Neuronal stem cell (in vitro differentiated cells): Measurements from ENCODE around the gene SLC12A4.

Source experiments
- DNase-seq: peaks from one replicate; pipeline ENCODE4 v3.0.0-alpha.2; 2013; ENCODE audit warnings: low spot score
- H2AFZ ChIP-seq: one replicate; pipeline ENCODE4 v1.6.1; 2013; ENCODE audit warnings: mild to moderate bottlenecking, low read length, inconsistent platforms
- H2AK5ac ChIP-seq: 2 replicates; pipeline ENCODE4 v1.6.1; 2013; ENCODE audit warnings: low read depth, mild to moderate bottlenecking, inconsistent platforms, low read length, moderate library complexity, mixed read lengths
- H2BK120ac ChIP-seq: 2 replicates; pipeline ENCODE4 v1.6.1; 2013; ENCODE audit warnings: low read depth, mild to moderate bottlenecking, inconsistent platforms, low read length, moderate library complexity, mixed read lengths
- H2BK12ac ChIP-seq: one replicate; pipeline ENCODE4 v1.6.1; 2013; ENCODE audit warnings: low read length, inconsistent platforms
- H2BK15ac ChIP-seq: 2 replicates; pipeline ENCODE4 v1.6.1; 2013; ENCODE audit warnings: mild to moderate bottlenecking, low read length, inconsistent platforms, mixed read lengths
- H2BK5ac ChIP-seq: one replicate; pipeline ENCODE4 v1.6.1; 2013; ENCODE audit warnings: inconsistent platforms, mild to moderate bottlenecking, low read length, moderate library complexity
- H3K14ac ChIP-seq: one replicate; pipeline ENCODE4 v1.6.1; 2013; ENCODE audit warnings: low read length, inconsistent platforms
- H3K18ac ChIP-seq: 2 replicates; pipeline ENCODE4 v1.6.1; 2013; ENCODE audit warnings: low read length, inconsistent platforms
- H3K23ac ChIP-seq: 2 replicates; pipeline ENCODE4 v1.6.1; 2013; ENCODE audit warnings: low read depth, mild to moderate bottlenecking, mixed read lengths, low read length, inconsistent platforms; ENCODE audit not compliant: poor library complexity
- H3K27ac ChIP-seq: replicated peaks from 3 replicates; pipeline ENCODE4 v1.5.1; 2013; ENCODE audit warnings: low read length, inconsistent platforms
- H3K27me3 ChIP-seq, 3 experiments: 2 replicates each; pipeline ENCODE4 v1.6.1; 2013; ENCODE audit warnings: low read length in 3 of 3, mild to moderate bottlenecking in 2 of 3, inconsistent platforms in 1 of 3, low read depth in 1 of 3, mixed read lengths in 1 of 3, moderate library complexity in 1 of 3; ENCODE audit not compliant: control insufficient read depth in 3 of 3, insufficient read depth in 3 of 3
- H3K36me3 ChIP-seq, 2 donors: replicated peaks in 1 of 2; 2 replicates each; pipeline ENCODE4 v1.6.1; 2013; ENCODE audit warnings: low read length in 2 of 2; ENCODE audit not compliant: control insufficient read depth in 2 of 2, insufficient read depth in 2 of 2
- H3K4ac ChIP-seq: 2 replicates; pipeline ENCODE4 v1.6.1; 2013; ENCODE audit warnings: inconsistent platforms, mild to moderate bottlenecking, low read length, moderate library complexity
- H3K4me1 ChIP-seq, 2 donors: 1 replicate in 1 of 2; 2 replicates in 1 of 2; pipeline ENCODE4 v1.6.1; 2013; ENCODE audit warnings: low read length in 2 of 2, low read depth in 1 of 2; ENCODE audit not compliant: control insufficient read depth in 2 of 2, insufficient read depth in 1 of 2
- H3K4me2 ChIP-seq: one replicate; pipeline ENCODE4 v1.6.1; 2013; ENCODE audit warnings: mild to moderate bottlenecking, low read length, inconsistent platforms; ENCODE audit not compliant: insufficient read depth, poor library complexity, severe bottlenecking
- H3K4me3 ChIP-seq, 2 donors: 2 replicates each; pipeline ENCODE4 v1.5.1; 2013; ENCODE audit warnings: low read length in 2 of 2, mild to moderate bottlenecking in 2 of 2, inconsistent platforms in 1 of 2, moderate library complexity in 1 of 2
- H3K79me1 ChIP-seq: one replicate; pipeline ENCODE4 v1.6.1; 2013; ENCODE audit warnings: low read depth, mild to moderate bottlenecking, inconsistent platforms, low read length, moderate library complexity
- H3K9ac ChIP-seq: one replicate; pipeline ENCODE4 v1.6.1; 2013; ENCODE audit warnings: mild to moderate bottlenecking, low read depth, low read length, inconsistent platforms; ENCODE audit not compliant: poor library complexity
- H3K9me3 ChIP-seq, 2 donors: replicated peaks in 1 of 2; 2 replicates each; pipeline versions ENCODE3 to v1.6.1; 2013; ENCODE audit warnings: low read length in 2 of 2, mild to moderate bottlenecking in 2 of 2, inconsistent platforms in 1 of 2, low read depth in 1 of 2, mixed read lengths in 1 of 2, moderate library complexity in 1 of 2; ENCODE audit not compliant: control insufficient read depth in 2 of 2, insufficient read depth in 1 of 2
- H4K8ac ChIP-seq: one replicate; pipeline ENCODE4 v1.6.1; 2013; ENCODE audit warnings: low read depth, mild to moderate bottlenecking, inconsistent platforms, low read length, moderate library complexity
- H4K91ac ChIP-seq: one replicate; pipeline ENCODE4 v1.6.1; 2013; ENCODE audit warnings: low read length, low read depth, mild to moderate bottlenecking, inconsistent platforms; ENCODE audit not compliant: poor library complexity
- WGBS, 2 donors: extraction: QIAGEN DNeasy Blood & Tissue Kit; methylation state at CpG; one replicate each; pipeline ENCODE4 v1.1.7; 2013; ENCODE audit warnings: missing lambda C conversion rate in 2 of 2, mixed read lengths in 1 of 2; ENCODE audit not compliant: insufficient read length in 2 of 2, insufficient replicate concordance in 1 of 2; ENCODE audit errors: extremely low coverage in 2 of 2; 5-methylcytosine and 5-hydroxymethylcytosine counted together

Gene SLC12A4

GRCh38 chr16:67942510-67943255 is 25.8 kb downstream of the SLC12A4 start:
- no peak overlapping the region for H2BK15ac ChIP-seq

GRCh38 chr16:67942200-67942509 is 26.3 kb downstream of the SLC12A4 start:
- no peak overlapping the region for H2BK5ac ChIP-seq
- H3K27me3 ChIP-seq: no peaks in the 10 kb centered on the region
- H3K4me1 ChIP-seq: peaks cover 8 to 11% of the 10 kb centered on the region in 2 donors
- H3K36me3 ChIP-seq: peaks cover 40 to 58% of the 10 kb centered on the region in 2 donors
- no peak overlapping the region for H2BK15ac ChIP-seq
- no peak overlapping the region for H4K91ac ChIP-seq
- H3K9me3 ChIP-seq: peaks cover 0 to 2% of the 10 kb centered on the region in 2 donors
- H3K79me1 ChIP-seq: peaks cover 18% of the 10 kb centered on the region
- WGBS, 2 donors: no CpG with 5 or more reads among the region's 6 CpGs
- H3K14ac ChIP-seq: no peak overlapping the region
- peak overlapping the region in 1 of 2 donors; percentile 2 for H3K4me3 ChIP-seq
- no peak overlapping the region for H3K4ac ChIP-seq
- H2BK120ac ChIP-seq: no peak overlapping the region
- H2AK5ac ChIP-seq: no peak overlapping the region
- no peak overlapping the region for H2AFZ ChIP-seq
- H3K9ac ChIP-seq: no peak overlapping the region
- H3K27ac ChIP-seq: no peak overlapping the region
- H2BK12ac ChIP-seq: no peak overlapping the region
- H4K8ac ChIP-seq: no peak overlapping the region
- no peak overlapping the region for H3K23ac ChIP-seq
- no peak overlapping the region for H3K4me2 ChIP-seq
- DNase-seq: no peak
- H3K18ac ChIP-seq: no peak overlapping the region

More at GRCh38 chr16:67942510-67943255, 25.8 kb downstream of the SLC12A4 start:
- H2BK5ac ChIP-seq: no peak overlapping the region
- WGBS, 2 donors: no CpG with 5 or more reads among the region's 27 CpGs
- peak overlapping the region; percentile 28 for H3K18ac ChIP-seq
- H3K36me3 ChIP-seq: peaks cover 46 to 63% of the 10 kb centered on the region in 2 donors
- peaks cover 0 to 2% of the 10 kb centered on the region in 2 donors for H3K9me3 ChIP-seq
- H2BK12ac ChIP-seq: no peak overlapping the region
- no peak overlapping the region for H3K4me2 ChIP-seq
- H2AK5ac ChIP-seq: peak overlapping the region; percentile 81
- no peak for DNase-seq
- peak overlapping the region in 1 of 2 donors; percentile 2 for H3K4me3 ChIP-seq
- no peak overlapping the region for H3K27ac ChIP-seq
- H3K23ac ChIP-seq: peak overlapping the region; percentile 57
- H3K4me1 ChIP-seq: peaks cover 7 to 9% of the 10 kb centered on the region in 2 donors
- H3K27me3 ChIP-seq: no peaks in the 10 kb centered on the region
- peak overlapping the region; percentile 60 for H3K9ac ChIP-seq
- H2AFZ ChIP-seq: no peak overlapping the region
- H4K91ac ChIP-seq: no peak overlapping the region
- no peak overlapping the region for H2BK120ac ChIP-seq
- peak overlapping the region; percentile 82 for H4K8ac ChIP-seq
- H3K4ac ChIP-seq: no peak overlapping the region
- no peak overlapping the region for H3K14ac ChIP-seq
- peaks cover 18% of the 10 kb centered on the region for H3K79me1 ChIP-seq

DNA sequence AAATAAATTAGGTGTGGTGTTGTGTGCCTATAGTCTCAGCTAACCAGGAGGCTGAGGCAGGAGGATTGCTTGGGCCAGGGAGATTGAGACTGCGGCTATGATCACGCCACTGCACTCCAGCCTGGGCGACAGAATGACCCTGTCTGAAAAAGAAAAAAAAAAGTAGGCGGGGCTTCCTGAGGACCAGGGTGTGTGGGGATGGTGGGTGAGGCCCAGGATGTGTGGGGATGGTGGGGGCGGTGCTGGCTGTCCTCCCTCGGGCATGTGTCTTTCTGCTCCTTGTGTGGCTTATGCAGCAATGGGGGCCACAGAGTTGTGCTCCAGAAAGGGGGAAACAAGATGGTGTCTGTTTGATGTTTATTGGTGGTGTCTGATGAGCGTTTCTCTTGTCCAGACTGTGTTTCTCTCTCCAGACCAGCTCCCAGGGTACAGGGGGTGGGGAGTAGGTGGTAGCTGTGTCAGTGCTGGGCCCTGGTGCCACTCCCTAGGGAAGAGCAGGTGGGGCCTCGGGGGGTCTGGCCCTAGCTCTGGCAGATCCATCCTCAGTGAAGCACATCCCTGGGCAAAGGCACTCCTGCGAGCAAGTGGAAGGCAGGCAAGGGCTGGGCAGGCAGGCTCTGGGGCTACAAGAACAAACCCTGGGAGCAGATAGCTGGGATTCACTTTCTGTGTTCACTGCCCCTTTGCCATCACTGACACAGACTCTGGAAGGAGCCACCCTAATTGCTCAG is 26.8 kb downstream of the SLC12A4 start:
- H3K36me3 ChIP-seq: peaks cover 37 to 54% of the 10 kb centered on the region in 2 donors
- no peak overlapping the region for H2BK120ac ChIP-seq
- no peak overlapping the region for H3K4me2 ChIP-seq
- H3K9ac ChIP-seq: no peak overlapping the region
- H2BK12ac ChIP-seq: no peak overlapping the region
- no peak overlapping the region for H3K27ac ChIP-seq
- peaks cover 15% of the 10 kb centered on the region for H3K79me1 ChIP-seq
- no peak overlapping the region for H2AK5ac ChIP-seq
- no peak overlapping the region for H3K4ac ChIP-seq
- H2BK15ac ChIP-seq: no peak overlapping the region
- no peak overlapping the region for H3K4me3 ChIP-seq
- H3K23ac ChIP-seq: no peak overlapping the region
- H4K8ac ChIP-seq: no peak overlapping the region
- peaks cover 14 to 16% of the 10 kb centered on the region in 2 donors for H3K4me1 ChIP-seq
- H3K9me3 ChIP-seq: peaks cover 0 to 2% of the 10 kb centered on the region in 2 donors
- no CpG with 5 or more reads among the region's 9 CpGs for WGBS, 2 donors
- no peak overlapping the region for H2BK5ac ChIP-seq
- DNase-seq: no peak
- no peak overlapping the region for H4K91ac ChIP-seq
- H2AFZ ChIP-seq: no peak overlapping the region
- H3K18ac ChIP-seq: no peak overlapping the region
- H3K14ac ChIP-seq: no peak overlapping the region
- no peaks in the 10 kb centered on the region for H3K27me3 ChIP-seq

- H3K9me3 ChIP-seq: no peaks in the 10 kb centered on the region
- no peak overlapping the region for H2AK5ac ChIP-seq
- no peak overlapping the region for H3K4ac ChIP-seq
- no peak for DNase-seq
- H3K79me1 ChIP-seq: peaks cover 14% of the 10 kb centered on the region
- peaks cover 27 to 43% of the 10 kb centered on the region in 2 donors for H3K36me3 ChIP-seq
- H3K9ac ChIP-seq: no peak overlapping the region
- H3K4me1 ChIP-seq: peaks cover 14 to 17% of the 10 kb centered on the region in 2 donors
- no peak overlapping the region for H2BK15ac ChIP-seq
- no peak overlapping the region for H4K8ac ChIP-seq
- no peak overlapping the region for H3K18ac ChIP-seq
- H3K14ac ChIP-seq: no peak overlapping the region
- no peak overlapping the region for H3K4me3 ChIP-seq
- no CpG with 5 or more reads among the region's 5 CpGs for WGBS, 2 donors
- H2BK12ac ChIP-seq: no peak overlapping the region
- H3K4me2 ChIP-seq: no peak overlapping the region
- H2AFZ ChIP-seq: no peak overlapping the region
- H3K27me3 ChIP-seq: no peaks in the 10 kb centered on the region
- no peak overlapping the region for H3K27ac ChIP-seq
- H3K23ac ChIP-seq: no peak overlapping the region
- H2BK120ac ChIP-seq: no peak overlapping the region
- no peak overlapping the region for H2BK5ac ChIP-seq
- H4K91ac ChIP-seq: no peak overlapping the region
Measured at GRCh38 chr16:67940446-67941089, 27.9 kb downstream of the SLC12A4 start.
